Activated CD8-positive, alpha-beta memory T cell treated with anti-CD3 and anti-CD28 coated beads, Interleukin-2, amount 50 U/mL, for 1 hour (primary cell): ENCODE data around the gene ACOT8.
"Not testable (repeated sequence)": the region's sequence is repeated elsewhere in the genome, so short reads cannot be mapped to it uniquely, and the experiment has no call there.

Experiments used
- DNase-seq: peaks from one replicate; pipeline ENCODE4 v3.0.0-alpha.2; 2020; ENCODE audit errors: extremely low read depth

ACOT8 gene

GRCh38 chr20:45857114-45857881 is at the start of gene ACOT8, which contains the start of gene ZSWIM3:
ACOT8 (minus strand) TSS chr20:45857392; CDS start chr20:45857315, 77 bp downstream.
ZSWIM3 (plus strand) TSS chr20:45857614; CDS start chr20:45857826, 212 bp downstream.
- DNase-seq: peak; percentile 97

GRCh38 chr20:45905505-45906079 is 48.4 kb upstream of the ACOT8 start:
- DNase-seq: no peak

- DNase-seq: no peak
Measured at GRCh38 chr20:45904583-45905504, 47.7 kb upstream of the ACOT8 start.

- no peak for DNase-seq
Measured at GRCh38 chr20:45902199-45902701, 45.1 kb upstream of the ACOT8 start.

- not testable (repeated sequence) for DNase-seq
Measured at GRCh38 chr20:45901332-45901731, 44.1 kb upstream of the ACOT8 start.

- no peak for DNase-seq
Measured at GRCh38 chr20:45899046-45899835, 42.0 kb upstream of the ACOT8 start.

GRCh38 chr20:45898285-45898684 is 41.1 kb upstream of the ACOT8 start:
- DNase-seq: no peak

- no peak for DNase-seq
Measured at GRCh38 chr20:45897692-45898091, 40.5 kb upstream of the ACOT8 start.

- DNase-seq: no peak
Measured at GRCh38 chr20:45897289-45897688, 40.1 kb upstream of the ACOT8 start.

GRCh38 chr20:45896641-45897161 is 39.5 kb upstream of the ACOT8 start:
- no peak for DNase-seq

- DNase-seq: no peak
Measured at GRCh38 chr20:45894797-45895196, 37.6 kb upstream of the ACOT8 start.

GRCh38 chr20:45893831-45894230 is 36.6 kb upstream of the ACOT8 start:
- DNase-seq: no peak

GRCh38 chr20:45892828-45893500 is 35.8 kb upstream of the ACOT8 start:
- no peak for DNase-seq

- no peak for DNase-seq
Measured at GRCh38 chr20:45892049-45892825, 35.0 kb upstream of the ACOT8 start.

- peak; percentile 56 for DNase-seq
Measured at GRCh38 chr20:45890985-45891983, 34.1 kb upstream of the ACOT8 start, which contains the start of the genes CTSA and NEURL2. CTSA (plus strand) TSS chr20:45891335; CDS start chr20:45891569, 234 bp downstream. NEURL2 (minus strand) TSS chr20:45891208; CDS start chr20:45890991, 217 bp downstream.

GRCh38 chr20:45890077-45890984 is 33.1 kb upstream of the ACOT8 start:
- no peak for DNase-seq

GRCh38 chr20:45888681-45889080 is 31.5 kb upstream of the ACOT8 start:
- no peak for DNase-seq
